Keratinocyte (primary cell): ENCODE results near the gene PCYOX1L. TPM values are rescaled to one million over a fixed set of nuclear protein-coding genes. Genes with fewer than 3 reads are reported as not detected.

ENCODE experiments used
- DNase-seq: peaks from one replicate; pipeline ENCODE4 v3.0.0-alpha.2; 2011; ENCODE audit warnings: low read depth, missing footprints, low spot score
- FAIRE-seq: peaks from 2 replicates; lab custom pipeline; 2011; peaks lifted over from hg19 to GRCh38; lab: Jason Lieb, UNC
- H2AFZ ChIP-seq: 2 replicates; pipeline ENCODE4 v1.6.0; 2012; ENCODE audit warnings: low read length, control low read depth, inconsistent platforms; ENCODE audit not compliant: control insufficient read depth
- H3K27ac ChIP-seq: 2 replicates; pipeline ENCODE4 v1.5.1; 2011; ENCODE audit warnings: low read length; ENCODE audit not compliant: control insufficient read depth, insufficient read depth
- H3K27me3 ChIP-seq: 3 replicates; pipeline ENCODE4 v1.6.0; 2011; ENCODE audit warnings: low read length; ENCODE audit not compliant: control insufficient read depth, insufficient read depth; ENCODE audit errors: extremely low read depth
- H3K36me3 ChIP-seq, 2 experiments: 2 replicates in 1 of 2; 3 replicates in 1 of 2; pipeline ENCODE4 v1.5.1; 2011; ENCODE audit warnings: low read length in 2 of 2, mild to moderate bottlenecking in 1 of 2; ENCODE audit not compliant: control insufficient read depth in 2 of 2, insufficient read depth in 2 of 2; ENCODE audit errors: extremely low read depth in 1 of 2
- H3K4me1 ChIP-seq: 3 replicates; pipeline ENCODE4 v1.5.1; 2011; ENCODE audit warnings: low read length; ENCODE audit not compliant: control insufficient read depth, insufficient read depth; ENCODE audit errors: extremely low read depth
- H3K4me2 ChIP-seq: 3 replicates; pipeline ENCODE4 v1.6.0; 2011; ENCODE audit warnings: low read depth, low read length; ENCODE audit not compliant: control insufficient read depth, insufficient read depth; ENCODE audit errors: extremely low read depth
- H3K4me3 ChIP-seq, 3 experiments: fragments of 200-600 bp in 1 of 3; sonication (generic) in 1 of 3; 2 replicates in 2 of 3; 3 replicates in 1 of 3; pipeline ENCODE4 v1.5.1; 2011 to 2016; ENCODE audit warnings: low read length in 3 of 3, mild to moderate bottlenecking in 3 of 3, control low read depth in 2 of 3, inconsistent platforms in 1 of 3, low read depth in 1 of 3, mixed read lengths in 1 of 3, mixed run types in 1 of 3, moderate library complexity in 1 of 3; ENCODE audit not compliant: control insufficient read depth in 2 of 3, insufficient read depth in 2 of 3; ENCODE audit errors: extremely low read depth in 1 of 3
- H3K79me2 ChIP-seq: 2 replicates; pipeline ENCODE4 v1.6.0; 2012; ENCODE audit warnings: low read length; ENCODE audit not compliant: control insufficient read depth, insufficient read depth
- H3K9ac ChIP-seq: 3 replicates; pipeline ENCODE4 v1.6.0; 2011; ENCODE audit warnings: low read length; ENCODE audit not compliant: control insufficient read depth, insufficient read depth; ENCODE audit errors: extremely low read depth
- H3K9me1 ChIP-seq: 3 replicates; pipeline ENCODE4 v1.6.0; 2011; ENCODE audit warnings: low read length; ENCODE audit not compliant: control insufficient read depth, insufficient read depth; ENCODE audit errors: extremely low read depth
- H3K9me3 ChIP-seq: 2 replicates; pipeline ENCODE4 v1.5.1; 2012; ENCODE audit warnings: low read depth, low read length; ENCODE audit not compliant: control insufficient read depth
- H4K20me1 ChIP-seq: 3 replicates; pipeline ENCODE4 v1.6.0; 2011; ENCODE audit warnings: low read length; ENCODE audit not compliant: control insufficient read depth, insufficient read depth; ENCODE audit errors: extremely low read depth
- EZH2 ChIP-seq: IDR thresholded peaks from one replicate; pipeline ENCODE4 v1.6.1; 2012; ENCODE audit warnings: inconsistent platforms, mild to moderate bottlenecking, low read length, moderate library complexity
- dilution Hi-C: fragments of 300-500 bp; cut with MboI; formaldehyde crosslinking; loops from one replicate; pipeline ENCODE4 v1.7.0; 2020; ENCODE audit warnings: low sequenced_read_pairs; ENCODE audit not compliant: extremely low pct_ligation_motif_present
- polyA plus RNA-seq, 5 experiments: library from polyadenylated mRNA; depleted of rRNA in 3 of 5; stranded (reverse) in 3 of 5; stranded (forward) in 1 of 5; unstranded in 1 of 5; fragments of >200 nt; gene quantifications; 1 replicate in 1 of 5; 2 replicates in 3 of 5; 3 replicates in 1 of 5; pipeline versions ENCODE4 v1.2.1 to v1.2.3, GENCODE V29; 2011 to 2012; ENCODE audit warnings: missing spikeins in 2 of 5, low read depth in 1 of 5, low replicate concordance in 1 of 5
- TF ChIP-seq, protein P1 (sequence below), 3 experiments: IDR thresholded peaks in 1 of 3; conservative IDR thresholded peaks in 1 of 3; optimal IDR thresholded peaks in 1 of 3; 2 replicates in 2 of 3; 3 replicates in 1 of 3; pipeline versions ENCODE3 to v1.5.1; 2011; ENCODE audit warnings: low read length in 3 of 3, mild to moderate bottlenecking in 3 of 3, moderate library complexity in 2 of 3, control low read depth in 1 of 3, inconsistent platforms in 1 of 3; ENCODE audit not compliant: insufficient read depth in 2 of 3; ENCODE audit errors: extremely low read depth in 1 of 3

PCYOX1L gene
- polyA plus RNA-seq, 1 donor (not counting 4 experiments of a cell fraction or from before 2014, with no cell fraction given), result 9.5 TPM

DNA sequence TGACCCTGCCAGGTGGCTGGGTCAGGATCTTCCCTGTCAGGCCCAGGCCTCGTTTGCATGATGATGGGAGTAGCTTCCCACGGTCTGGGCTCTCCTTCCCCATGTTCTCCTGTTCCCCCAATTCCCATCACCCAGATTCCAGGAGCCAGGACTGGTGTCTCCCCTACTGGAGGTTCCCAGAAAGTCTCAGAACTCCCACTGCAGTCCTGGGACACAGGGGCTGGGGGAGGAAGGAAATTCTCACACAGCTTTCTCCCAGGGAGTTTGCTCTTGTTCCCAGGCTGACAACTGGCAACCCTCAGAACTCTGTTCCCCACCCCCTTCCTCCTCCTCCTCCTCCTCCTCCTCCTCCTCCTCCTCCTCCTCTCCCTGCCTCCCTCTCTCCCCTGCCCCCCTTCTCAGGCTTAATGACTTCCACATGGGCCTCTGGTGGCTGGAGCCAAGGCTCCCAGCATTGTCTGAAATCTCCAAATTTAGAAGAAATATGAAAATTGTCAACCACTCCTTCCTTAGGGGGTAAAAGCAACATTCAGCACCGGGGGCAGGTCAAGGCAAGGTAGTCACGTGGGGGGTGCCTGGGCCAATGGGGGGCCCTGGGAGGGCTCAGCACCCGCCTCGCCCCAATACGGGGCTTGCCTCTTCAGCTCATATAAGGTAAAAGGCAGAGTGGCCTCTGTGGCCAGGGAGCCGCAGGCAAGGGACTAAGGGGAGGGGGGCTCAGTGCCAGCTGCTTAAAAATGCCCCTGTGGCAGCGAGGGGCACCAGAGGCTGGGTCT is 48.5 kb downstream of the PCYOX1L start:
- no peaks in the 10 kb centered on the region for H3K4me1 ChIP-seq
- no peaks in the 10 kb centered on the region for H3K9me1 ChIP-seq
- H3K27me3 ChIP-seq, result peaks cover 2% of the 10 kb centered on the region
- no peaks in the 10 kb centered on the region for H3K36me3 ChIP-seq
- H2AFZ ChIP-seq, result no peak overlapping the region
- no peaks in the 10 kb centered on the region for H4K20me1 ChIP-seq
- no peaks in the 10 kb centered on the region for H3K9me3 ChIP-seq
- H3K9ac ChIP-seq, result no peak overlapping the region
- no peak overlapping the region for H3K27ac ChIP-seq
- no peak overlapping the region for H3K4me2 ChIP-seq
- dilution Hi-C loops, result no loop called here
- TF ChIP-seq, protein P1, sequence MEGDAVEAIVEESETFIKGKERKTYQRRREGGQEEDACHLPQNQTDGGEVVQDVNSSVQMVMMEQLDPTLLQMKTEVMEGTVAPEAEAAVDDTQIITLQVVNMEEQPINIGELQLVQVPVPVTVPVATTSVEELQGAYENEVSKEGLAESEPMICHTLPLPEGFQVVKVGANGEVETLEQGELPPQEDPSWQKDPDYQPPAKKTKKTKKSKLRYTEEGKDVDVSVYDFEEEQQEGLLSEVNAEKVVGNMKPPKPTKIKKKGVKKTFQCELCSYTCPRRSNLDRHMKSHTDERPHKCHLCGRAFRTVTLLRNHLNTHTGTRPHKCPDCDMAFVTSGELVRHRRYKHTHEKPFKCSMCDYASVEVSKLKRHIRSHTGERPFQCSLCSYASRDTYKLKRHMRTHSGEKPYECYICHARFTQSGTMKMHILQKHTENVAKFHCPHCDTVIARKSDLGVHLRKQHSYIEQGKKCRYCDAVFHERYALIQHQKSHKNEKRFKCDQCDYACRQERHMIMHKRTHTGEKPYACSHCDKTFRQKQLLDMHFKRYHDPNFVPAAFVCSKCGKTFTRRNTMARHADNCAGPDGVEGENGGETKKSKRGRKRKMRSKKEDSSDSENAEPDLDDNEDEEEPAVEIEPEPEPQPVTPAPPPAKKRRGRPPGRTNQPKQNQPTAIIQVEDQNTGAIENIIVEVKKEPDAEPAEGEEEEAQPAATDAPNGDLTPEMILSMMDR (optimal IDR thresholded peaks at IDR 0.05 in 1 of 3, IDR thresholded peaks at IDR 0.05 in 1 of 3, conservative IDR thresholded peaks at IDR 0.05 in 1 of 3; ENCODE audit: extremely low read depth in 1 of 3, insufficient read depth in 2 of 3, low read length in 3 of 3), result no peak
- TF ChIP-seq EZH2, result no peak
- H3K4me3 ChIP-seq, result no peak overlapping the region
- DNase-seq (no peak), FAIRE-seq (no peak)
- no peaks in the 10 kb centered on the region for H3K79me2 ChIP-seq

DNA sequence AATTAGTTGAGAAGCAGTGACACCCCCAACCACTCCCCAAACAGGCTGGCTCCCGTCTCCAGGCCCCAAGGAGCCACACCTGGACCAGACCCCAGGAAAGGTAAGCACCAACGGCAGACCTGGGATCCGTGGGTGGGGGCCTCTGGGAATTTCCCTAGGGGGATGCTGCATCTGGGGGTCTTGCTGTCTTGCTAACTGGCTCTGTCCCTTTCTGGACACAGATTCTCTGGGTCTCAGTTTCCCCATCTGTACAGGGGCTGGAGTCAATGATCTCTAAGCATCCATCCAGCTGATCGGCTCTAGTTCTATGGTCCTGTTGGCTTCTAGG is 49.1 kb downstream of the PCYOX1L start:
- TF ChIP-seq, protein P1 (optimal IDR thresholded peaks at IDR 0.05 in 1 of 3, IDR thresholded peaks at IDR 0.05 in 1 of 3, conservative IDR thresholded peaks at IDR 0.05 in 1 of 3; ENCODE audit: extremely low read depth in 1 of 3, insufficient read depth in 2 of 3, low read length in 3 of 3), result no peak
- no peak for TF ChIP-seq EZH2
- Histone ChIP-seq H3K4me2 (no peak overlapping the region), H3K9me3 (no peaks in the 10 kb centered on the region), H3K36me3 (no peaks in the 10 kb centered on the region), H3K4me1 (no peaks in the 10 kb centered on the region), H4K20me1 (no peaks in the 10 kb centered on the region), H3K79me2 (no peaks in the 10 kb centered on the region), H3K27me3 (peaks cover 2% of the 10 kb centered on the region), H3K4me3 (no peak overlapping the region), H3K27ac (no peak overlapping the region), H3K9ac (no peak overlapping the region), H2AFZ (no peak overlapping the region), H3K9me1 (no peaks in the 10 kb centered on the region)
- dilution Hi-C loops, result no loop called here
- DNase-seq (no peak), FAIRE-seq (no peak)
